Activated CD4-positive, alpha-beta memory T cell treated with anti-CD3 and anti-CD28 coated beads, Interleukin-2, amount 10 ng/mL, durations not matched to agents 7 days and 5 days (primary cell): Measurements from ENCODE around the gene RFXAP. TPM values are rescaled to one million over a fixed set of nuclear protein-coding genes. Genes with fewer than 3 reads are reported as not detected.
A peak's percentile ranks its signal among the peaks of the same experiment; 100 is the strongest.

Experiments
- CTCF ChIA-PET: fragments of 350-600 bp; sonication (Branson Sonifier 250); formaldehyde crosslinking; loops from one replicate; lab custom pipeline; 2021; ENCODE audit warnings: antibody characterized with exemption, inconsistent platforms; lab: Charles Lee
- POLR2A ChIA-PET: fragments of 350-600 bp; sonication (Branson Sonifier 250); formaldehyde crosslinking; loops from one replicate; lab custom pipeline; 2021; ENCODE audit warnings: antibody characterized with exemption; lab: Charles Lee
- DNase-seq: peaks from one replicate; pipeline ENCODE4 v3.0.0-alpha.2; 2020
- H3K27ac Mint-ChIP-seq: one replicate; pipeline ENCODE4 v1.8.0; 2021; ENCODE audit warnings: mild to moderate bottlenecking, mixed read lengths
- H3K27me3 Mint-ChIP-seq: one replicate; pipeline ENCODE4 v1.8.0; 2021; ENCODE audit warnings: mixed read lengths
- H3K36me3 Mint-ChIP-seq: one replicate; pipeline ENCODE4 v1.8.0; 2021; ENCODE audit warnings: low read depth, mixed read lengths
- H3K4me1 Mint-ChIP-seq: one replicate; pipeline ENCODE4 v1.8.0; 2021; ENCODE audit warnings: mixed read lengths
- H3K4me3 Mint-ChIP-seq: one replicate; pipeline ENCODE4 v1.8.0; 2021; ENCODE audit warnings: mild to moderate bottlenecking, mixed read lengths
- H3K9me3 Mint-ChIP-seq: one replicate; pipeline ENCODE4 v1.8.0; 2021; ENCODE audit warnings: mixed read lengths
- total RNA-seq, 2 experiments: library from RNA; stranded (reverse); gene quantifications; one replicate each; pipeline ENCODE4 v1.2.3, GENCODE V29; 2021

RFXAP gene
- total RNA-seq, 2 experiments from 2014 or later = 15.3 to 16.1 TPM

DNA sequence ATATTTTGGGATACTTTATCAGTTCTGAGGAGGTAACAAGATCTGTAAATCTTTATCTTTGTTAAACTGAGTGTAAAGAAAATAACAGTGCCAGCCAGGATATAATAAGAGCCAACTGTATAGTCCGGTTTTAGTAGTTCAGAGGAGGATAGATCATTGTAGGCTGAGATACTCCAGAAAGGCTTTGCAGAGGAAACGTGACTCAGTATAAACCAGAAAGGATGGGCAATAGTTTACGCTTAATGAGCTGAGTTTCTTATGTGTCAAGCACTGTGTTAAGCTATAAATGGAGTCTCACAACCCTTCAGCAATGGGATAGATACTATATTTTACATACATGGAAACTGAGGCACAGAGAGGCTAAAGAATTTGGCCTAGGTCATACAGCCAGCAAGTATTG is 3.8 kb downstream of the RFXAP start:
- no peak for DNase-seq
- Mint-ChIP-seq H3K9me3 (no peaks in the 10 kb centered on the region), H3K27ac (no peak overlapping the region), H3K36me3 (peaks cover 21% of the 10 kb centered on the region), H3K27me3 (no peaks in the 10 kb centered on the region), H3K4me3 (peak overlapping the region; percentile 38), H3K4me1 (peaks cover 56% of the 10 kb centered on the region)
- ChIA-PET CTCF (no interaction called here), POLR2A (interaction anchor here (0.6 kb wide), 1 partner anchor 199 kb away, joined by 3 read pairs; no protein-coding TSS in a partner anchor)

DNA sequence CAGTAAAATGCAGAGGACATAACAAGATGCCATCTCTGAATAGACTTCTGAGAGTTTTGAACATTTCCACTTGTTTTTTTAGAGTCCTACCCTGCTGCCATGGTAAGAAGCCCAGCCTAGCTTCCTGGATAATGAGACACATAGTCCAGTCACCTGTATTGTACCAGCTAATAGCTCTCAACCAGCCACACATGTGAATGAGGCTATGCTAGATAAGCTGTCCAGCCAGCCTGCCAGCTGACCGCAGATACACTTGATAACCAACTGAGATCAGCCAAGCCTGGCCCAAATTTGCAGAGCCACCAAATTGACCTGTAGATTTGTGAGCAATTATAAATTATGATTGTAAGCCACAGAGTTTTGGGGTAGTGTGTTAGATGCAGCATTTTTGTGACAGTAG is 10.7 kb downstream of the RFXAP start:
- ChIA-PET POLR2A (interaction anchor here (2.1 kb wide), 1 partner anchor 9 kb away, joined by 11 read pairs; no protein-coding TSS in a partner anchor), CTCF (interaction anchor here (1.6 kb wide), 1 partner anchor 14 kb away, joined by 7 read pairs; no protein-coding TSS in a partner anchor)
- DNase-seq = no peak
- Mint-ChIP-seq H3K27me3 (no peaks in the 10 kb centered on the region), H3K4me3 (no peak overlapping the region), H3K9me3 (no peaks in the 10 kb centered on the region), H3K27ac (no peak overlapping the region), H3K36me3 (peaks cover 36% of the 10 kb centered on the region), H3K4me1 (peaks cover 9% of the 10 kb centered on the region)

DNA sequence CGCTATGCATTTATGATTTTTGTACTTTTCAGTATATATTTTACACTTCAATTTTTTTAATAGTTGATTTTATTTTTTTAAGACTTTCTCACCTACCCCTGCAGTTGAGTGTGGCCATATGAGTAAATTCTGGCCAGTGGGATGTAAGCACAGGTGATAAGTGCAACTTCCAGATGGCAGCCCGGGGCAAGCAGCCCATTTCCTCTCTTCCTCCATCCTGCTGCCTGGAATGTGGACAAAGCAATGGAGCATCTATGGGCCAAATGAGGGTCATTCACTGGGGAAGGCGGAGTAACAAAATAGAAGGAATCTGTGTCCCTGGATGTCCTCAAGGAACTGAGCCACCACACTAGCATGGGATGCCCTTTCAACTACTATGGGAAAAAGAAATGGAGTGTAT is 12.3 kb downstream of the RFXAP start:
- Mint-ChIP-seq H3K4me1 (peaks cover 10% of the 10 kb centered on the region), H3K4me3 (no peak overlapping the region), H3K27ac (no peak overlapping the region), H3K36me3 (peaks cover 33% of the 10 kb centered on the region), H3K27me3 (no peaks in the 10 kb centered on the region), H3K9me3 (no peaks in the 10 kb centered on the region)
- no peak for DNase-seq
- CTCF ChIA-PET = interaction anchor here (1.6 kb wide), 1 partner anchor 16 kb away, joined by 7 read pairs; no protein-coding TSS in a partner anchor
- POLR2A ChIA-PET = interaction anchor here (2.1 kb wide), 1 partner anchor 10 kb away, joined by 11 read pairs; no protein-coding TSS in a partner anchor

DNA sequence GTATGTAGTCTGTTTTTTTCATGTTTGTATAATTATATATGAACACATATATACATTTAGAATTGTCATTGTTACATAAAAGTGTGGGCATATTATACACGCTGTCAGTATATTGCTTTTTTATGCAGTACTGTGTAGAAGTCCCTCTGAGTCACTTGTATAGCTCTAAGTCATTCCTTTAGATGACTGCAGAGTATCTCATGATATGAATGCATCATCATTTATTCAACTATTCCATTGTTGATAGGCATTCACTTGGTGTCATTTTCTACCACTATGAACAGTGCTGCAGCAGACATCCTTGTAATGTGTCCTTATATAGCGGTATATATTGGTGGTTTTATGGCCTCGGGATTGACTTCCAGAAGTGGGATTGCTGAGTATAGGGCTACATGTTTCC is 15.3 kb downstream of the RFXAP start:
- peaks cover 8% of the 10 kb centered on the region for H3K4me1 Mint-ChIP-seq
- DNase-seq = no peak
- POLR2A ChIA-PET = no interaction called here
- no peak overlapping the region for H3K4me3 Mint-ChIP-seq
- no peaks in the 10 kb centered on the region for H3K27me3 Mint-ChIP-seq
- CTCF ChIA-PET = no interaction called here
- peaks cover 22% of the 10 kb centered on the region for H3K36me3 Mint-ChIP-seq
- H3K9me3 Mint-ChIP-seq = no peaks in the 10 kb centered on the region
- no peak overlapping the region for H3K27ac Mint-ChIP-seq

DNA sequence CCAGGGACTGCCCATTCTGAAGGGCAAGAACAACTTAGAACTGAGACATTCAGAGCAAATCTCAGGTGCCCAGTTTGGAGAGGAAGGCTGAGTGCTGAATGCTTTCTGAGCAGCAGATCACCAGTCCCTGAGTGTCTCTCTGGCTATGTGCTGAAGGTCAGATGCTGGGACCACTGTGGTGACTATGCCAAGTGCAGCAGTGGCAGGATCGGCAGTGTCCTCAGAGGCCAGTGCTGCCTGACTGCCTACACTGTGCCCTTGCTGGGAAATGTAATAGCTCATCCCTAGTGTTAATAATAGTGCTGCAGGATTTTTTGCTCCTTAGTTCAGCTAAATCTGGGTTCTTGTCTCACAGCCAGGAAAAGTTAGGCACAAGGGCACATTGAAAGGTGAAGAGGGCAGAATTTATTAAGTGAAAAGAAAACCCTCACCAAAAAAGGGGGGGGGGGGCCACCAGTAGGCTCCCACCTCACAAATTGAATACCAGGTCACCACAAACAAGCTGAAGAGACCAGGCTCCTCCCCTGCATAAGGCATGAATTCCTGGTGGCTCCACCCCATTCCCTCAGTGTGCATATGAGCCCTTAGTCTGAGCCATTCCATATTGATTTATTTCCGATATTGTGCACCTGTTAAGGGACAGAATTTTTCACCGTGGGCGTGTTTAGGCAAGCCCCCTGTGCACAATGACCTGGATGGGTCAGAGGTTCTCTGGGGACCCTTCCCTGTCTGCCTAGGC is 18.5 kb downstream of the RFXAP start:
- no peaks in the 10 kb centered on the region for H3K9me3 Mint-ChIP-seq
- H3K27me3 Mint-ChIP-seq = no peaks in the 10 kb centered on the region
- H3K36me3 Mint-ChIP-seq = peaks cover 10% of the 10 kb centered on the region
- DNase-seq = no peak
- peaks cover 8% of the 10 kb centered on the region for H3K4me1 Mint-ChIP-seq
- ChIA-PET CTCF (interaction anchor here (1.2 to 2.0 kb wide), 3 partner anchors 14 to 418 kb away, joined by 3 to 5 read pairs (median 3); no protein-coding TSS in a partner anchor), POLR2A (no interaction called here)
- H3K4me3 Mint-ChIP-seq = no peak overlapping the region
- no peak overlapping the region for H3K27ac Mint-ChIP-seq

DNA sequence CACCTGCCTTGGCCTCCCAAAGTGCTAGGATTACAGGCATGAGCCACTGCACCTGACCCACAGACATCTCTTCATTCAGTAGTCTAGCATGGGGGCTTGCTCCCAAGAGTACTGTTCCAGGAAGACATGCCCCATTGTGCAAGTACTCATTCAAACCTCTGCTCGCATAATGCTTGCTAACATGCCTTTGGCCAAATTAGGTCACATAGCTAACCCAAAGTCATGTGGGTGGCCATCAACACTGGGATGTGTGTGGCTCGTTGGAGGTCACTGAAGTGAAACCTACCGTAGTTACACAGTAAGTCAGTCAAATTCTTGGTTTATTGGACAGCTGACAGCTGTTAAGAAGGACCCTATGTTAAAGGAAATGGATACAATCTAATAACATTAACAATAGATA is 20.3 kb downstream of the RFXAP start:
- Mint-ChIP-seq H3K9me3 (no peaks in the 10 kb centered on the region), H3K27ac (no peak overlapping the region), H3K36me3 (peaks cover 10% of the 10 kb centered on the region), H3K27me3 (no peaks in the 10 kb centered on the region), H3K4me1 (peaks cover 8% of the 10 kb centered on the region), H3K4me3 (no peak overlapping the region)
- POLR2A ChIA-PET = no interaction called here
- CTCF ChIA-PET = interaction anchor here (0.8 to 2.0 kb wide), 3 partner anchors 13 to 420 kb away, joined by 3 to 5 read pairs (median 4); no protein-coding TSS in a partner anchor
- no peak for DNase-seq

DNA sequence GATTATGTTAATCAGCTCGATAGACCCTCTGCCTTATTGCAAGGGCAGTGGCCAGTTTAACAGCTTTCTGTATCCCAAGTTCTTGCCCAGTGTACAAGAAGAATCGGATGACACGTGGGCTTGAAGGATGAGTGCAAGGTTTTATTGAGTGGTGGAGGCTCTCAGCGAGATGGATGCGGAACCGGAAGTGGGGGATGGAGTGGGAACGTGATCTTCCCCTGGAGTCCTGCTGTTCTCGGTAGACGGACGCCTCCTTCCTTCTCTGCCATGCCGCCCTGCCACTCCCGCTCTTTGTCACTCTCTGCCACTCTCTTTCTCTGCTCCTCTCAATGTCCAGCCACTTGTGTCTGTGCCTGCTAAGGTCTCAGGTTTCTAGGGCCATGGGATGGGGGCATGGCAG is 21.0 kb downstream of the RFXAP start:
- ChIA-PET CTCF (interaction anchor here (0.8 kb wide), 1 partner anchor 18 kb away, joined by 4 read pairs; no protein-coding TSS in a partner anchor), POLR2A (no interaction called here)
- Mint-ChIP-seq H3K4me3 (no peak overlapping the region), H3K36me3 (peaks cover 10% of the 10 kb centered on the region), H3K27me3 (no peaks in the 10 kb centered on the region), H3K4me1 (peaks cover 4% of the 10 kb centered on the region), H3K27ac (no peak overlapping the region), H3K9me3 (no peaks in the 10 kb centered on the region)
- DNase-seq = no peak

DNA sequence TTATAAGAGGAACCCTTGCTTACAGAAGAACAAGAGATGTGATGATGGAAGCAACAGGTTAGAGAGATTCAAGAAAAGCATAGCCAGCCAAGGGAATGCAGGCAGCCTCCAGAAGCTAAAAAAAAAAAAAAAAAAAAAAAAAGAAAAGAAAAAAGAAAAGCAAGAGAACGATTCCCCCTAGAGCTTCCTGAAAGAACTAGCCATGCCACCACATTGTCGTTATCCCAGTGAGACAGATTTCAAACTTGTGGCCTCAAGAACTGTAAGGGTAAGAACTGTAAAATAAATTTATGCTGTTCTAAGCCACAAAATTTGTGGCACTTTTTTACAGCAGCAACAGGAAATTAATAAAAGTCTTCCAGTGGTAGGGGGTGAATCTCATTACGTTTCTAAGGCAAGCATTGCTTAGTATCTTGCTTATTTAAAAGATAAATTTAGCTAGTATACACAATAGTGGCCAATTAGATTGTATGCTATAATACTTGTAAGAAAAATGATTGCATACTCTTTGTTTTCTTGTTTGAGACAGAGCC is 21.8 kb downstream of the RFXAP start:
- Mint-ChIP-seq H3K4me1 (peaks cover 1% of the 10 kb centered on the region), H3K9me3 (no peaks in the 10 kb centered on the region), H3K36me3 (peaks cover 9% of the 10 kb centered on the region), H3K4me3 (no peak overlapping the region), H3K27ac (no peak overlapping the region), H3K27me3 (no peaks in the 10 kb centered on the region)
- no peak for DNase-seq
- ChIA-PET CTCF (interaction anchor here (1.9 to 2.0 kb wide), 2 partner anchors 17 to 25 kb away, joined by 5 read pairs; no protein-coding TSS in a partner anchor), POLR2A (interaction anchor here (0.6 kb wide), 1 partner anchor 150 kb away, joined by 3 read pairs; no protein-coding TSS in a partner anchor)

DNA sequence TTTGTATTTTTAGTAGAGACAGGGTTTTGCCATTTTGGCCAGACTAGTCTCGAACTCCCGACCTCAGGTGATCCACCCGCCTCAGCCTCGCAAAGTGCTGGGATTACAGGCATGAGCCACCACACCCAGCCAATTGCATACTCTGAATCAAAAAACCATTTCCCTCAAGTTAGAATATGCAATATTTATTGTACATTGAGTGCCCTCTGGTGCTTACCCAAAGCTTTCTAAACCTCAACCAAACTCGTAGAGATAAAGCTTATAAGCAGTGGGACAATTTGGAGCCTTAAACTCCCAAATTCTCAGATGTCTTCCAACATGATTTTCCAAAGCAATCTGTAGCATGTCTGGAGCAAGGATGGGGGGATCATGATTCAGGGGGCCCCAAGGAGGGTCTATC is 22.4 kb downstream of the RFXAP start:
- Mint-ChIP-seq H3K9me3 (no peaks in the 10 kb centered on the region), H3K27me3 (no peaks in the 10 kb centered on the region), H3K4me3 (no peak overlapping the region), H3K27ac (no peak overlapping the region), H3K36me3 (peaks cover 7% of the 10 kb centered on the region), H3K4me1 (no peaks in the 10 kb centered on the region)
- DNase-seq = no peak
- ChIA-PET CTCF (interaction anchor here (1.9 to 2.0 kb wide), 2 partner anchors 16 to 25 kb away, joined by 5 read pairs; no protein-coding TSS in a partner anchor), POLR2A (interaction anchor here (0.6 kb wide), 1 partner anchor 149 kb away, joined by 3 read pairs; no protein-coding TSS in a partner anchor)

DNA sequence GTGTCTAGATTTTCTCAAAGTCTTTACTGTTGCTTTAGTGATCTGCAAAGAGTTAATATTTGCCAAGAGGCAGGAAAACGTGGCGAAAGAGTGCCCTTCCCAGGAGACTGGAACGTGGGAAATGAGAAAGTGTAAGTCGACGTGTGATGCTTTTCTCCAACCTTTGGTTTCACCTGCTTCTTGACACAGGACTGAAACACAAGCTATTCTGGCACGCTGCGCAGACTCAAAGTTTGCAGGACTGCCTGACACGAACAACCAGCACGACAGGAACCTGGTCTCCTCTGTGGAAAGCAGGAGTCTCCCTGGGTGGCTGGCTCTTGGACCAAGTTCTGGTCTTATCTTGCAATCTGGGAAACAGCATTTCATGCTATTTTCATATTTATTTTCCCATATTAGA is 28.6 kb downstream of the RFXAP start:
- no peak overlapping the region for H3K4me3 Mint-ChIP-seq
- POLR2A ChIA-PET = no interaction called here

DNA sequence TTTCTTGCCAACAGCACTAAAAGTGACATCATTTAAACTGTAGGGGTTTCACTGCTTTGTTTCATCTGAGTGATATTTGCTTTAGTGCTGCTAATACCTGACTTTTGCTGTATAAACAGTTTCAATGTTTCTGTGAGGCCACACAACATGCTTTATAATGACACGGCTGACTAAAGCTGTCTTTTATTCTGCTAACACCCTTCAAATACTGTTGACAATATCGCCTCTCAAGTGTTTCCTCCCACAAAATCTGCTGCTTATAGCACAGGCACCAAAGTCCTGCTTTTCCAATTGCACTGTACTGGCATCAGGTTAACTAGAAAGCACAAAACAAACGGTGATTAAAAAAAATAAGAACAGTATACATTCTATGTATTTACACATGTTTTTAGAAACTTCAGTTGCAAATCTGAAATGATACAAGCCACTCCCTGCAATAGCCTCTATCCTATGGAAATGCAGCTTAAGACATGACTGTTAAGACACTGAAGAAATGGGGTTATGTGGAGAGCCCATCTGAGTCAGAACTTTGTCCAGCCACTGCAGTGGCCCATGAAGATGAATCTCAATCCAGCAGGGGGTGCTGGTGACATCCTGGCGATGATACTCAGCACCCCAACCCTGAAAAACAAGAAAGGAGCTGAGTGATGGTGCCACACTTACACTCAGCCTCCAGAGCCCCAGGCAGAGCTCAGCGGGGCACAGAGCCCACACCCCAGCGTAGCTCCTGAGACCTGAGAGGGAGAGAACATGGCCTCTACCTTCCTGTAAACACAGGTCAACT is 29.4 kb downstream of the RFXAP start:
- Mint-ChIP-seq H3K9me3 (no peaks in the 10 kb centered on the region), H3K36me3 (no peaks in the 10 kb centered on the region), H3K4me3 (no peak overlapping the region), H3K4me1 (no peaks in the 10 kb centered on the region), H3K27ac (no peak overlapping the region), H3K27me3 (no peaks in the 10 kb centered on the region)
- DNase-seq = peak; percentile 18
- ChIA-PET POLR2A (interaction anchor here (0.5 kb wide), 1 partner anchor 705 kb away, joined by 3 read pairs; no protein-coding TSS in a partner anchor), CTCF (interaction anchor here (1.5 to 2.3 kb wide), 5 partner anchors 10 to 135 kb away, joined by 4 to 10 read pairs (median 4); no protein-coding TSS in a partner anchor)

More for the DNA sequence above, 28.6 kb downstream of the RFXAP start:
- no peaks in the 10 kb centered on the region for H3K9me3 Mint-ChIP-seq
- CTCF ChIA-PET = interaction anchor here (1.5 to 2.3 kb wide), 4 partner anchors 11 to 136 kb away, joined by 4 to 10 read pairs (median 6); no protein-coding TSS in a partner anchor
- no peaks in the 10 kb centered on the region for H3K36me3 Mint-ChIP-seq
- no peak for DNase-seq
- no peak overlapping the region for H3K27ac Mint-ChIP-seq
- no peaks in the 10 kb centered on the region for H3K27me3 Mint-ChIP-seq
- no peaks in the 10 kb centered on the region for H3K4me1 Mint-ChIP-seq

DNA sequence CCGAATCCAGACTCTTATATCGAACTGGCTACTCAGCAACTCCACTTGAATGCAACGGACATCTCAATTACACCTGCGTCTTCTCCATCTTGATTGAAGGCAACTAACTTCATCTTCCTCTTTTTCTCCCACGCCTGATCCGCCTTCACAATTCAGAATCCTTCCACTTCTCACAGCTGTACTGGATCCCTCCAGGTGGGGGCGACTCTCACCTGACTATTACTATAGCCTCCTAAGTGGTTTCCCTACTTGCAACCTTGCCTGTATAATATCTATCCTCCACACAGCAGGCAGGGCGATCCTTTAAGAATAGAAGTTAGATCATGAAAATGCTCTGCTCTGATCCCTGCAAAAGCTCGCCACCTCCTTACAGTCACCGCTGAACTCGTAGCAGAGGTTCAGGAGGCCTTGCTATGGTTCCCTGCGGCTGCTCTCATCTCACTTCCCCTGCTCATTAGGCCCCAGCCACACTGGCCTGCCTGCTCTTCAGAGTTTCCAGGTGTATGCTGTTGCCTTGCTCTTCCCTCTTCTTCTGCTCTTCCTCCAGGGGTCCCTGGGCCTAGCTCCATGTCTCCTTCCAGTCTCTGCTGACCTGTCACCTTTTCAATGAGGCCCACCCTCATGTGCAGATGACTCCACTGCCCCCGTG is 31.9 kb downstream of the RFXAP start:
- DNase-seq = peak; percentile 26
- Mint-ChIP-seq H3K9me3 (no peaks in the 10 kb centered on the region), H3K4me3 (no peak overlapping the region), H3K4me1 (no peaks in the 10 kb centered on the region), H3K27me3 (peaks cover 2% of the 10 kb centered on the region), H3K27ac (no peak overlapping the region), H3K36me3 (no peaks in the 10 kb centered on the region)
- ChIA-PET POLR2A (no interaction called here), CTCF (interaction anchor here (0.6 to 1.2 kb wide), 3 partner anchors 12 to 132 kb away, joined by 3 to 4 read pairs (median 4); no protein-coding TSS in a partner anchor)
